GM12892 (cell line): Measurements from ENCODE around the gene MED31.

Experiments used
- POLR2AphosphoS5 ChIP-seq: IDR thresholded peaks from 2 replicates; pipeline ENCODE4 v1.6.1; 2011; ENCODE audit warnings: low read depth, low read length, control low read depth
- TAF1 ChIP-seq: IDR thresholded peaks from 2 replicates; pipeline ENCODE4 v1.6.1; 2011; ENCODE audit warnings: low read depth, mild to moderate bottlenecking, control low read depth, low read length, borderline replicate concordance

DNA sequence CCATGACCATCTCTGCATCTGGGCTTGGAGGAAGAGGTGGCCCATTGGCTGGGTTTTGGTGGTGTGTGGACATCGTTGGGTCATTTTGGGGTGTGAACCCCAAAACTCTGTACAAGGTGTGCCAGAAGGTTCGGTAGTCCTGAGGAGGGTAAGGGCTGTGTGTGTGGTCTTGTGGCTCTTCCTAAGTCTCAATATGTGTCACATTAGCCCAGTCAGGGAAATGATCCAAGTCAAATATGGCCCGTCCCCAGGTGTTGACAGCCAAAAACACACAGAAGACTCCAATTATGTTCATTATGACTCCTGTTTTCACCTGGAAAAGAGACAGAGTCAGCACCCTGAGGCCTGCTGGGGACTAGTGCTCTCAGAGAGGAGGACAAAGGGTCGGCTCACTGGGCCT, 34.6 kb upstream of the MED31 start:
- TF ChIP-seq POLR2AphosphoS5 (no peak), TAF1 (no peak)
